Vein endothelial cell (primary cell): ENCODE results near the gene SLC6A11. TPM values are rescaled to one million over a fixed set of nuclear protein-coding genes. Genes with fewer than 3 reads are reported as not detected.

Experiments
- total RNA-seq: library from RNA; depleted of rRNA; stranded (reverse); fragments of >200 nt; gene quantifications from 2 replicates; pipeline ENCODE4 v1.2.3, GENCODE V29; 2012

Gene SLC6A11
- total RNA-seq: not detected in 2 replicates

DNA sequence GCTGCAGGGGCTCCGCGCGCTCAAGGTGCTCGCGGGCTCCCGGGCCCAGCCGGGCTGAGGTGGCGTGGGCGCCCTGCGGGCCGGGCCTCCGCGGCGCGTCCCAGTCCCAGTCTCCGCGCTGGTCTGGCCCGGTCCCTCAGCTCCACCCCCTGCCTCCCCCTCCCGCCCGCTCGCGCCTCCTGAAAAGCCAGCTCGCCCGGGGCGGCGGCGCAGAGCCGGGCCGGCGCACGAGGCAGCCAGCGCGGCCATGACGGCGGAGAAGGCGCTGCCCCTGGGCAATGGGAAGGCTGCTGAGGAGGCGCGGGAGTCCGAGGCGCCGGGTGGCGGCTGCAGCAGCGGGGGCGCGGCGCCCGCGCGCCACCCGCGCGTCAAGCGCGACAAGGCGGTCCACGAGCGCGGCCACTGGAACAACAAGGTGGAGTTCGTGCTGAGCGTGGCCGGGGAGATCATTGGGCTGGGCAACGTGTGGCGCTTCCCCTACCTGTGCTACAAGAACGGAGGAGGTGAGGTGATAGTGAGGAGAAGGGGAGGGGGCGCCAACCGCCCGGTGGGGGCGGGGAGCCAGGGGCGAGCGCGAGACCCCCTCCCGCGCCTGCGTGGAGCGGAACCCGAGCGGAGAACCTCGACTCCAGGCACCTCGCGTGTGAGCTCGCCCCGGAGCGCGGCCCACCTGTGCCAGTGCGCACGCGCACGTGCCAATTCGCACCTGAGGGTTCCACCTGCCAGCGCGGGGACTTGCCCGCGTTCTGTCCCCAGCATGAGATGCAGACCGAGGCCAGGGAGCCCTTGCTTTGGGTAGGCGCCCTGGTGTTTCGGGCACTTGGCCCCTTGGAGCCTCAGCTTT, at the start of gene SLC6A11:
TSS of gene SLC6A11 (plus strand) at position 210 of the 844 bp plus-strand sequence. CDS start at position 248, 38 bp downstream.

Other genes with a start within 250 kb of the SLC6A11 start
- gene SLC6A1, start 176.5 kb downstream of the SLC6A11 start, total RNA-seq: not detected in 2 replicates